ENCODE measurements around the gene AHI1.

AHI1 gene

DNA sequence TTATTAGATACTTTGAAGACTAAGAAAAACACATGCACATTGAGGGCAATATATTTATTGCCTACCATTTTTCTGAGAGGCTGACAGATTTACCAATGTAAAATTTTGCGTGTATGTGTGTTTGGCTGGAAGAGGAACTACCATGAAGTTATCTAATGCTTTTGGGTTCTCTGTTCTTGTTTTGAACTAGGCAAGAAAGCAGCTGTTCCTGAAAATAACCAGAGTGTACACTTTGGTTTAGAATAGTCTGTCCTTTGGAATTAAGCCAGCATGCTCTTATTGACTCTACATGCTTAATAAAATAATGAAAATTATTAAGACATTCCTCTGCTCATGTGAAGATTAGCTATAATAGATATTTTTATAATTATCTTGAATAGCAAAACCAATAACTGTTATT, 187.2 kb downstream of the AHI1 start:
- TF ChIP-seq, protein P1, sequence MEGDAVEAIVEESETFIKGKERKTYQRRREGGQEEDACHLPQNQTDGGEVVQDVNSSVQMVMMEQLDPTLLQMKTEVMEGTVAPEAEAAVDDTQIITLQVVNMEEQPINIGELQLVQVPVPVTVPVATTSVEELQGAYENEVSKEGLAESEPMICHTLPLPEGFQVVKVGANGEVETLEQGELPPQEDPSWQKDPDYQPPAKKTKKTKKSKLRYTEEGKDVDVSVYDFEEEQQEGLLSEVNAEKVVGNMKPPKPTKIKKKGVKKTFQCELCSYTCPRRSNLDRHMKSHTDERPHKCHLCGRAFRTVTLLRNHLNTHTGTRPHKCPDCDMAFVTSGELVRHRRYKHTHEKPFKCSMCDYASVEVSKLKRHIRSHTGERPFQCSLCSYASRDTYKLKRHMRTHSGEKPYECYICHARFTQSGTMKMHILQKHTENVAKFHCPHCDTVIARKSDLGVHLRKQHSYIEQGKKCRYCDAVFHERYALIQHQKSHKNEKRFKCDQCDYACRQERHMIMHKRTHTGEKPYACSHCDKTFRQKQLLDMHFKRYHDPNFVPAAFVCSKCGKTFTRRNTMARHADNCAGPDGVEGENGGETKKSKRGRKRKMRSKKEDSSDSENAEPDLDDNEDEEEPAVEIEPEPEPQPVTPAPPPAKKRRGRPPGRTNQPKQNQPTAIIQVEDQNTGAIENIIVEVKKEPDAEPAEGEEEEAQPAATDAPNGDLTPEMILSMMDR (IDR thresholded peaks at IDR 0.05; ENCODE audit: low read depth, low read length): no peak
- DNase-seq (ENCODE audit: extremely low read depth, low read depth): no peak

DNA sequence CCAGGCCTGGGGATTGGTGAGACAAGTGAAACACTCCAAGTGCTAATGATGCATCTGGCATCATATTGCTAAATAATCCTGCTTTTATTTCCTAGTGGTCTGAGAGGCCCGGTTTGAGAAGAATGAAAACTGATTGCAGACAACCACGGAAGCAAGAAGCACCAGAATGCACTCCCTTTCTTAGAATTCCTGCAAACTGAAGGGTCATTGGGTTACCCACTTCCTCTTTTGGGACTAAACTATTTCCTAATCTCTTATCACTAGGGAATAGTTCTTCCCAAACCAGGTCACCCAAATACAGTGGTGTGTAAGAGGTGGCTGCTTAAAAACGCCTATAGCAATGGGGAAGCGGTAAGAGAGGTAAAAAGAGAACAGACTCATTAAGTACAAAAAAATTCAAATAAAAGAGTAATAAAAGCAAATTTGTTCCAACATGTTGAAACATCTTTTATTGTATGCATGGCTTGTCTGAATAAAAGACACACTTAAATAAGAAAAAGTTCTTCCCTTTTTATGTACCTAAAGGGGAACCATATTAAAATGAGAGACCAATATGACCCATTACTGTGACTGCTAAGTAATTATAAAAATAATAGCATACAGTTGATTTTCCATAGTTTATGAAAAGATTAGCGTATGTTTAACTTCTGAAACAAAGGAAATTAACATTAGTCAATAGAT, 190.7 kb downstream of the AHI1 start:
- no peak for DNase-seq (ENCODE audit: extremely low read depth, low read depth)
- TF ChIP-seq, protein P1 (IDR thresholded peaks at IDR 0.05; ENCODE audit: low read depth, low read length): no peak

DNA sequence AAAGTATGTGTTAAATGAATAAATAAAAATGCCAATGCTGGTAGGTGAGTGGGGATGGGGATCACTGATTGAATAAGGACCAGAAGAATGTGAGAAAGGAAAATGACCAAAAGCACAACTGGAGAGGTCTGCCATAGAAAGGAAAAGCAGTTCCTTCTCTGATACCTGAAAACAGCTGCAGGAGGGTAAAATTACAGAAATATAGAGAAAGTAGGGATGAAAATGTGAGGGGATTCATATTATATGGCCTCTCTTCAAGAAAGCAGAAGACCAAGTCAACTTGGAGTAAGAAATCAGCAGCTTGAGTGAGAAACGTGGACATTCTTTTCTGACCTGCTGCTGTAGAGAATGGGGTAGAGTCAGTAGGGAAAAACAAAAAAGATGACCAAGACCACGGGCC, 191.4 kb downstream of the AHI1 start:
- no peak for DNase-seq (ENCODE audit: extremely low read depth, low read depth)
- TF ChIP-seq, protein P1 (IDR thresholded peaks at IDR 0.05; ENCODE audit: low read depth, low read length): no peak

DNA sequence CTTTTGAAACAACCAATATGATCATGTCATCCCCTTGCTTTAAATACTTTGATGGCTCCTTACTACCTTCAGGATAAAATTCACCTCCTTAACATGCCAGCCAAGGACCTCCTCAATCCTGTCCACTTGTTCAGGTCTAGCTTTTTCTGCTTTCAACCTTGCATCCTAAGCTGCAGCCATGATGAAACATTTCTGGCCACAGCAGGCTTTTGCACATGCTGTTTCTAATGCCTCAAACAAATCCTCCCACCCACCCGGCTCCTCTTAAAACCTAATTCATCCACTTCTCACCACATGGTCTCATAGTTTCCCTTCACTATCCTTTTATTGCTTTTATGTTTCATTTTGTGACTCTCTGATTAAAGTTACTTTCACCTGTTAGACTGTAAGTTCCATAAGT, 191.9 kb downstream of the AHI1 start:
- no peak for DNase-seq (ENCODE audit: extremely low read depth, low read depth)
- TF ChIP-seq, protein P1 (IDR thresholded peaks at IDR 0.05; ENCODE audit: low read depth, low read length): no peak

DNA sequence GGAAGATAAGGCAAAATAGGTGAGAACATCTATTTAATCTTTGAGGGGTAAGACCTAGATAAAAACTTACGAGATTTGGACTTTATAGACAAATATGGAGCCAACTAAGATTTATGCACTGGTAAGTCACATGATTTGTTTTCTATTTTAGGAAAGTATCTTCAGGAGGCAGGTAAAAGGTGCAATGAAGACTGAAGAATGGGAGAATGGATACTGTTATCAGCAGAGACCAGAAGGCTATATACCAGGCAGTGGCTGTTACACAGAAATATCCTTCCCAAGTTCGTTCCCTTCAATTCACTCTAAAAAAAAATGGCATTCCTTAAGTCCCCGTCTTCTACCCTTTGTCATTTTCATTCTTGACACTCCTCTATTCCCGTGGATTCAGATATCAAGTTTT, 192.7 kb downstream of the AHI1 start:
- TF ChIP-seq, protein P1 (IDR thresholded peaks at IDR 0.05; ENCODE audit: low read depth, low read length): no peak

DNA sequence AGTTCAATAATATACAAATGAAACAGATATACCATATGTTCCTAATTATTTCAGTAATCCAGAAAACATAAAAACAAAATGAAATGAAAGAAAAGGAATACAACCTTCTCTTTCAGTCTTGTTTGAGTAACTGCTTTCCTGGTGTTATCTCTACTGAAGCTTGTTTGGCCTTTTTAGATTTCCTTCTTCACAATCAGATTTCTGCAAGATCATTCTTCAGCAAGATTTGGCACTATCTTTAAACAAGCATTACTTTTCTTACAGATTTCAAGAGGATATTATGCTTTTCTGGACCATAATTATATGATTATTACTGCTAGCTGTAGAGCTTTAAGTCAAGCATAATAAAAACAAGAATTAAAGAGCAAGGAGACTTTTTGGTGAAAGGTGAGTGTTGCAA, 196.2 kb downstream of the AHI1 start:
- TF ChIP-seq, protein P1 (IDR thresholded peaks at IDR 0.05; ENCODE audit: low read depth, low read length): no peak
- DNase-seq (ENCODE audit: extremely low read depth, low read depth): no peak

More for the DNA sequence above, 192.7 kb downstream of the AHI1 start:
- no peak for DNase-seq (ENCODE audit: extremely low read depth, low read depth)

DNA sequence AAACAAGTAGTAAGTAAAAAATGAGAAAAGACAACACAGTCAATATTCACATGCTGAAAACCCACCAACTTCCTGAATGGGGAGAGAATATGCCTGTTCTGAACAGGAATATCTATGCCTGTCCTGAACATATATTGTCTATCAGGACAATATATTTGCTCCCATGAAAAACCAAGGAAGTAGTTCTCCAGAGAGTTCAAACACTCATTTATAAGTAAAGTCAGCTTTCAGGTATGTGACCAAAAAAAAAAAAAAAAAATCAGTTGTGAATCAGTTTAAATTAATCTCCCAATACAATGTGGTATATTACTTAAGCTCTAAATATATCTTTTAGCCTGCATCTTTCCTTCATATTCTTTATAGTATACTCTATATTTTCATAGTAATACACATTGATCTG, 197.0 kb downstream of the AHI1 start:
- TF ChIP-seq, protein P1 (IDR thresholded peaks at IDR 0.05; ENCODE audit: low read depth, low read length): no peak
- no peak for DNase-seq (ENCODE audit: extremely low read depth, low read depth)
